HG03520 (cell line): ENCODE measurements around the gene MTHFS.
A peak's percentile ranks its signal among the peaks of the same experiment; 100 is the strongest.

Experiments
- ATAC-seq: cut with Tn5 transposase; IDR thresholded peaks from one replicate; pipeline ENCODE4 v1.9.1; 2021; ENCODE audit warnings: mild to moderate bottlenecking, moderate library complexity; ENCODE audit not compliant: unreplicated experiment

The MTHFS gene

DNA sequence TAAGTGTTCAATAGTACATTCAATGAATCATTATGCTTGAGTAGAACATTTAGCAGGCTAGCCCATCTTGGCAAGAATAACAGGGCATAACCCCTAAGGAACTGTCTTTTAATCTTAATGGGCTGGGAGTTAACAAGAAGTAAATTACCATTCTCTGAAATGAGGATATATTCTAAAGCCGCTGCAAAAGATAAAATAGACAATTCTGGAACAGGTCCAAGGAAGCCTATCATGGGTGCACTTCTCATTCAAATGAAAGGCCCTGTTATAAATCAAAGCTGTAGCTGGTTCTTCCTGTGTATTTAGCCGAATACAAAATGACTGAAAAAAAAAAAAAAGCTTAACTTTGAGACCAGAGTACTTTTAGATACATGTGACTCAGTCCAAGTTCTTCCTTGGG, 15.6 kb downstream of the MTHFS start:
- no peak for ATAC-seq

DNA sequence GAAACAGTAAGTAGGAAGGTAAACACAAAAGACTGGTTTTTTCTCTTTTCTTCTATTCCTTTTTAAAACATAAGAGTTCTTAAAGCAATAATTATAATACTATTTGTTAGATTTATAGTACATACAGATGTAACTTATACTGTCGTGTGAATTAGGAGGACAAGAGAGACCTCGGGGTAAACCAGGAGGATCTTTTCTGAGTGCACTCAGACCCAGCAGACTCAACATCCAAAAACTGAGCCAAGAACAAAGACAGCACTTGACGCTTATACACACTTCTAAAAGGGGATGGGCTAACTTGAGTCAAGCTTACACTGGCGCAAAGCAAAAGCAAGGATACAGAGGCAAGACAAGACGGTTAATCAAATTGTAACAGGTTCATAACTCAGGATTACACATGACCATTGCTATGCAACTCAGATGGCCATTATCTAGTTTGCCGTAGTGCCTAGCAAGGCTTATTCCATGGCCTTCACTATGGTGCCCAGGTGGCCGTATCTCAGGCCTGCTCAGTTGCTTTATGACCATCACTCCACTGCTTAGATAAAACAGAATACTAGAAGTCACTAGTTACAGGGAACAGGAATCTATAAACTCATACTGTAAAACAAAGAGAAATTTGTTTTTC, 18.6 kb downstream of the MTHFS start:
- no peak for ATAC-seq

- no peak for ATAC-seq
Measured at GRCh38 chr15:79875213-79875612, 21.6 kb downstream of the MTHFS start.

- no peak for ATAC-seq
Measured at GRCh38 chr15:79874242-79874641, 22.6 kb downstream of the MTHFS start.

GRCh38 chr15:79872358-79873017, 24.3 kb downstream of the MTHFS start:
- ATAC-seq = no peak

- ATAC-seq = no peak
Measured at GRCh38 chr15:79868554-79868953, 28.3 kb downstream of the MTHFS start.

- ATAC-seq = no peak
Measured at GRCh38 chr15:79863886-79864285, 32.9 kb downstream of the MTHFS start.

DNA sequence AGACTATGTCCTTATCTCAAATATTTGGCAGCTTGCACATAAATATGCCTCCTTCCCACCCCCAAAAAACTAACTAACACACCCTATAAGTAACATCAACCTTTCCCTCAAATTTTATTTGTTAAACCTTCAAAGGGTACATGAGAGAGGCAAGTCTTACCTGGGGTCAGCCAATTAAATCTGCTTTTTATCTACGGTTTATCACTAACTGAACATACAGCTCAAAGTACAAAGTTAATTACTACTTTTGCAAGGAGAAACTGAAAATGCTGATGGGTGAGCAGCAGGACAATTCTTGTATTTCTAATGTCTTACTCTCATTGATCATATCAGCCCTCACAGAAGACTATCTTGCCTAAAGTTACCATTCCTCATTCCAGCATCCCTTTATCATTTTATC, 34.6 kb downstream of the MTHFS start:
- ATAC-seq = no peak

- no peak for ATAC-seq
Measured at GRCh38 chr15:79860661-79861060, 36.2 kb downstream of the MTHFS start.

- ATAC-seq = no peak
Measured at GRCh38 chr15:79858469-79858868, 38.3 kb downstream of the MTHFS start.

- ATAC-seq = peak; percentile 85
Measured at GRCh38 chr15:79853492-79854328, 43.1 kb downstream of the MTHFS start.

GRCh38 chr15:79849789-79850188, 47.0 kb downstream of the MTHFS start:
- ATAC-seq = no peak

- ATAC-seq = no peak
Measured at GRCh38 chr15:79846539-79846938, 50.3 kb downstream of the MTHFS start.

DNA sequence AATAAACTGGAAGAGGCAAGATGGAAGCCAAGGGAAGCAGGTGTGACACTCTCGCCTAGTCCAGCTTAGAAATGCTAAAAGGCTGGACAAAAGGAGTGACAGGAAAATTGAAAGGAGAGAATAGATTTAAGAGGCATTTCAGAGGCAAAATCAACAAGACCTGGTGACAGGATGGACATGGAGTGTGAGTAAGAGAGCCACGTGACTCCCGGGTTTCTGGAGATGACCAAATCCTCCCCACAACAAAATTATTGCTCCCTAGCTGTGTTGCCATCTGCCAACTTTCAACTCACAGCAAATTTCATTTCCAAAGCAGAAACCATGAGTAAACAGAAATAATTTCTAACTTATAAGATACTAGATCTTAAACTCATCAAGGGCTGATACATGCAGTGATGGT, 52.6 kb downstream of the MTHFS start:
- ATAC-seq = no peak

DNA sequence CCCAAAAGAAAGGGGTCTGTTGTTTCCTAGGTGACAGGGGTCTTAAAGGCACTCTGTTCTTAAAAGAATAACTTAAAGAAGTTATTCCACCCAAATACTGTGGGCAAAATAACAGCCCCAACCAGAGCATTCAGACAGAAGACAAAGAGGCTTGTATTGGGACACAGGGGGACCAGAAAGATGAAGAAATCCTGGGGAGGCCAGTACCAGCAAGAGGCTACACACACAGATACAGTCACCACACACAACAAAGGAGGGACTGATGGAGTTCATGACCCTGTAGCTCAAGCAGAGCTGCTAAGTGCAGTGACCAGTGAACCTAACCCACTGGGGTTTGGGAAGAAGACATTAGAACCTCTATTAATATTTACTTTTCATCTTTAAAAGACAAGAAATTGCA, 59.0 kb downstream of the MTHFS start:
- ATAC-seq = no peak

GRCh38 chr15:79834495-79834894, 62.3 kb downstream of the MTHFS start:
- no peak for ATAC-seq

DNA sequence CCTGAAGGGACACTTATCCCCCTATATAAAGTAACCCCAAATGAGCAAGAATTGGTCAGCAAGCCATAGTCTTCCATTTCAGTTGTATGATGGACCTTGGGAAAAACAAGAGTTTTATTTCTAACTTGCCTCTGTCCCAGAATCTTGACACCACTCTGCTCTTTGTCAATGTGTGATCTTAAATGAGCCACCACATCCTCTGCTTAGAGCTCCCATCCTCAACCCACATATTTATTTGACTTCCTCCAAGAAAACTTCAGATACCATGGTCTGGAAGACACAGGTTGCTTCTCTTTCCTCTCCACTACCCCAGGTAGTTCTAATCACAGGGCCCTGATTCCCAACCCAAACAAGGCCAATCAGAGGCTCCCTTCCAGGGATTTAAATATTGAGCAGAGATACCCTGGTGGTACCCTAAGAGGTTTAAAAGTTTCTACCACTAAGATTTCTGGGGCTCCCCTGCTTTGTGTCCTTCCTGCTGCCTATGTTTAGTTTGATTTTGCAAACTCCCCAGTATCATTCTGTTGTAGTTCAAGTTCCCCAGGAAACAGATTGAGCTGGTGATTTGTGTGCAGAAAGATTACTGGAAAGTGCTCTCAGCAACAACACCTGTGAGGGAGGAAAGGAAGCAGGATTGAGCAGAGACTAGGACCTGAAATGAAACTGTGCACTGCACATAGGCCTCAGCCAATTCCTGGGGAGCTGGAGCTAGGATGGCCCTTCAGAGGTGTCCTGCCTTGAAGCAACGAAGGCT, 64.3 kb downstream of the MTHFS start:
- ATAC-seq = no peak

DNA sequence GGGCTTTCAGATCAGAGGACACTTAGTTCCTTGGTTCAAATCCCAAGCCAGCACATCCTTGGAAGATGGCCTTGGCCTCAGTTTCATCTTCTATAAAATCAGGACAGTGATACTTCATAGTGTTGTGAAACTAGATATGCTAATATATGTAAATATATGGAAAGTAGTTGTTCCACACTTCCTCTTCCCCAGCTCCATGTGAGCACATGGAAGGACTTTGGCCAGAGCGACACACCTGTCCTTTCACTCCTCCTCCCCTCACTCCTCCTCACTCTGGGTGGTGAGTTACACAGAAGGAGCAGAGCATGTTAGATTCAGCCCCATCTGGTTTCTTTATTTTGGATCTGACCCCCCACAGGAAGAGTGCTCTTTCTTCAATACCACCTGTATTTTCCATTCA, 65.2 kb downstream of the MTHFS start:
- ATAC-seq = no peak

- ATAC-seq = no peak
Measured at GRCh38 chr15:79829950-79830349, 66.9 kb downstream of the MTHFS start.

- ATAC-seq = no peak
Measured at GRCh38 chr15:79828447-79828846, 68.4 kb downstream of the MTHFS start.

- no peak for ATAC-seq
Measured at GRCh38 chr15:79826800-79827199, 70.0 kb downstream of the MTHFS start.
